ENCODE measurements around the gene HOMER3.

DNA sequence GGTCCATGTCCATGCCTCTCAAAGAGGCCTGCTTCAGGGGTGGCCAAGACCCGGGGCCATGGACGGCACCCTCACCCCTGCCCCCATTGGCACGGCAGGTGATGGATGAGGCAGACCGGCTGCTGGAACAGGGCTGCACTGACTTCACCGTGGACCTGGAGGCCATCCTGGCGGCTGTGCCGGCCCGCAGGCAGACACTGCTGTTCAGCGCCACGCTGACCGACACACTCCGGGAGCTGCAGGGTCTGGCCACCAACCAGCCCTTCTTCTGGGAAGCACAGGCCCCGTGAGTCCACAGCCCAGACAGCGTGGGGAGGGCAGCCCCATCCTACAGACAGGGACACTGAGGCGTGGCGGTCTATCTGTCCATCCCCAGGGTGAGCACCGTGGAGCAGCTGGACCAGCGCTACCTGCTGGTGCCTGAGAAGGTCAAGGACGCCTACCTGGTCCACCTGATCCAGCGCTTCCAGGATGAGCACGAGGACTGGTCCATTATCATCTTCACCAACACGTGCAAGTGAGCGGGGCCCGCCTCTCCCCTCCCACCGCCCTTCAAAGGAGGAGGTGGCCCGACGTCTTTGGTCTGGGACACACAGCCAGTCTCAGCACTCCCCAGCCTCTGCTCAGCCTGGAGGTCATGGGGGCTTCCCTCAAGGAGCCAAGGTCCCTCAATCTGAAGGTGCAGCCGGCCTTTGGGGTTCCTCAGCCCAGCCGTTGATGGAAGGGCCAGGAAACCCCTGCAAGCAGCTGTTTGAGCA is 18.6 kb downstream of the HOMER3 start:
- TF ChIP-seq, protein P1, sequence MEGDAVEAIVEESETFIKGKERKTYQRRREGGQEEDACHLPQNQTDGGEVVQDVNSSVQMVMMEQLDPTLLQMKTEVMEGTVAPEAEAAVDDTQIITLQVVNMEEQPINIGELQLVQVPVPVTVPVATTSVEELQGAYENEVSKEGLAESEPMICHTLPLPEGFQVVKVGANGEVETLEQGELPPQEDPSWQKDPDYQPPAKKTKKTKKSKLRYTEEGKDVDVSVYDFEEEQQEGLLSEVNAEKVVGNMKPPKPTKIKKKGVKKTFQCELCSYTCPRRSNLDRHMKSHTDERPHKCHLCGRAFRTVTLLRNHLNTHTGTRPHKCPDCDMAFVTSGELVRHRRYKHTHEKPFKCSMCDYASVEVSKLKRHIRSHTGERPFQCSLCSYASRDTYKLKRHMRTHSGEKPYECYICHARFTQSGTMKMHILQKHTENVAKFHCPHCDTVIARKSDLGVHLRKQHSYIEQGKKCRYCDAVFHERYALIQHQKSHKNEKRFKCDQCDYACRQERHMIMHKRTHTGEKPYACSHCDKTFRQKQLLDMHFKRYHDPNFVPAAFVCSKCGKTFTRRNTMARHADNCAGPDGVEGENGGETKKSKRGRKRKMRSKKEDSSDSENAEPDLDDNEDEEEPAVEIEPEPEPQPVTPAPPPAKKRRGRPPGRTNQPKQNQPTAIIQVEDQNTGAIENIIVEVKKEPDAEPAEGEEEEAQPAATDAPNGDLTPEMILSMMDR (conservative IDR thresholded peaks at IDR 0.05 in 1 of 2, IDR thresholded peaks at IDR 0.05 in 1 of 2; ENCODE audit: extremely low read depth in 1 of 2, insufficient read depth in 1 of 2, low read depth in 1 of 2, low read length in 2 of 2) = no peak
- TF ChIP-seq EZH2 (IDR thresholded peaks at IDR 0.05; ENCODE audit: borderline replicate concordance, low read length) = no peak

Data from mammary epithelial cell (primary cell).